HG02884 (cell line): ENCODE data around the gene PROS1.
"Not testable (repeated sequence)": the region's sequence is repeated elsewhere in the genome, so short reads cannot be mapped to it uniquely, and the experiment has no call there.

Experiments used
- ATAC-seq: cut with Tn5 transposase; IDR thresholded peaks from one replicate; pipeline ENCODE4 v1.9.1; 2021; ENCODE audit warnings: mild to moderate bottlenecking, moderate library complexity; ENCODE audit not compliant: unreplicated experiment

PROS1 gene

GRCh38 chr3:93906245-93906644 lies 67.5 kb downstream of the PROS1 start:
- ATAC-seq: no peak

GRCh38 chr3:93904568-93904967 lies 69.1 kb downstream of the PROS1 start:
- ATAC-seq: no peak

- ATAC-seq: not testable (repeated sequence)
Observed at GRCh38 chr3:93878250-93879017, 95.3 kb downstream of the PROS1 start.

GRCh38 chr3:93877427-93877826 lies 96.3 kb downstream of the PROS1 start:
- not testable (repeated sequence) for ATAC-seq

- ATAC-seq: not testable (repeated sequence)
Observed at GRCh38 chr3:93873412-93873811, 100.3 kb downstream of the PROS1 start.

- no peak for ATAC-seq
Observed at GRCh38 chr3:93867425-93867824, 106.3 kb downstream of the PROS1 start.

- ATAC-seq: no peak
Observed at GRCh38 chr3:93861017-93861416, 112.7 kb downstream of the PROS1 start.

- no peak for ATAC-seq
Observed at GRCh38 chr3:93855401-93855800, 118.3 kb downstream of the PROS1 start.

GRCh38 chr3:93852228-93852627 lies 121.5 kb downstream of the PROS1 start:
- not testable (repeated sequence) for ATAC-seq

- ATAC-seq: no peak
Observed at GRCh38 chr3:93843981-93844380, 129.7 kb downstream of the PROS1 start.

- not testable (repeated sequence) for ATAC-seq
Observed at GRCh38 chr3:93839193-93839592, 134.5 kb downstream of the PROS1 start.
